ENCODE data around the gene B4GAT1. TPM values are rescaled to one million over a fixed set of nuclear protein-coding genes. Genes with fewer than 3 reads are reported as not detected.
A peak's percentile ranks its signal among the peaks of the same experiment; 100 is the strongest.

The B4GAT1 gene
- total and polyA plus RNA-seq, 2 of the 13 experiments (the other 11 are each of a cell fraction or from before 2014, with no cell fraction given): 40.4 to 109 TPM

DNA sequence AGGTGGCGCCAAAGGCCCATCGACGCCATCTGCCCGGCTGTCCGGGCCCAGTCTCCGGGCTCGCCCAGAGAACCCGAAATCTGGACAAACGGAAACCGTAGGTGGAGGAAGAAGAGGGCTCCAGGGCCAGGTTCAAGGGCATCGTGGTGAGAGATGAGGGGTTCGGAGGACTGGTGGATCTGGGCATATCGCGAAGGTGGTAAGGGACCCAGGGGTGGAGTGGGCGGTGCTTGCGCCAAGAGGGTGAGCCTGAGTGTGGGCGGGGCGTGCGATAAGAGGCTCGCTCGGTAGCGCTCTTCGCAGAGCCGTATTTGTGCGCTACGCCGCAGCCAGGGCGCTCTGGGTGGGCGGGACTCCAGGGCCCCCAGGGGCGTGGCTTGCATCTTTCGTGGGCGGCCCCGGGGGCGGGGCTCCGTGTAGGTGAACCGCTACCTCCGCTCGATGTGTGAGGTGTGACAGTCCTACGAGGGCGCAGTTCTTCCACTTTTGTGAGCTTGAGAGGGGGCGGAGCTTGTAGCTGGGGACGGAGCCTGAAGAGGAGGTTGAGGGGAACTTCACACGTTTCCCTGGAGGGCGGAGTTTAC, 35.4 kb downstream of the B4GAT1 start (continued):
- 0 out of 2 replicates have a peak, but pooled peaks have one; percentile 68 for TF ChIP-seq HNRNPL (IDR thresholded peaks at IDR 0.05; ENCODE audit: low read depth, low read length)
- TF ChIP-seq PAF1 (CRISPR knock-in tag; IDR thresholded peaks at IDR 0.05): no peak
- no peak for TF ChIP-seq CBX1 (IDR thresholded peaks at IDR 0.05; ENCODE audit: low read depth)
- TF ChIP-seq RELA (CRISPR knock-in tag; IDR thresholded peaks at IDR 0.05): no peak
- peak; percentile 42; the same call in 1 of the 2 replicates for TF ChIP-seq ZSCAN21 (CRISPR knock-in tag; IDR thresholded peaks at IDR 0.05; ENCODE audit: borderline replicate concordance)
- TF ChIP-seq BRD4 (CRISPR knock-in tag; IDR thresholded peaks at IDR 0.05): 0 out of 2 replicates have a peak, but pooled peaks have one; percentile 29
- no peak for TF ChIP-seq FOXJ3 (CRISPR knock-in tag; IDR thresholded peaks at IDR 0.05; ENCODE audit: borderline replicate concordance)
- TF ChIP-seq ZNF331 (CRISPR knock-in tag; IDR thresholded peaks at IDR 0.05): 0 out of 2 replicates have a peak, but pooled peaks have one; percentile 16
- peak; percentile 89; the same call in 1 of the 2 replicates for TF ChIP-seq ZNF83 (CRISPR knock-in tag; IDR thresholded peaks at IDR 0.05; ENCODE audit: borderline replicate concordance)
- TF ChIP-seq ZNF761 (CRISPR knock-in tag; conservative IDR thresholded peaks at IDR 0.05): peak; percentile 65; the same call in 1 of the 2 replicates
- TF ChIP-seq, protein P1, sequence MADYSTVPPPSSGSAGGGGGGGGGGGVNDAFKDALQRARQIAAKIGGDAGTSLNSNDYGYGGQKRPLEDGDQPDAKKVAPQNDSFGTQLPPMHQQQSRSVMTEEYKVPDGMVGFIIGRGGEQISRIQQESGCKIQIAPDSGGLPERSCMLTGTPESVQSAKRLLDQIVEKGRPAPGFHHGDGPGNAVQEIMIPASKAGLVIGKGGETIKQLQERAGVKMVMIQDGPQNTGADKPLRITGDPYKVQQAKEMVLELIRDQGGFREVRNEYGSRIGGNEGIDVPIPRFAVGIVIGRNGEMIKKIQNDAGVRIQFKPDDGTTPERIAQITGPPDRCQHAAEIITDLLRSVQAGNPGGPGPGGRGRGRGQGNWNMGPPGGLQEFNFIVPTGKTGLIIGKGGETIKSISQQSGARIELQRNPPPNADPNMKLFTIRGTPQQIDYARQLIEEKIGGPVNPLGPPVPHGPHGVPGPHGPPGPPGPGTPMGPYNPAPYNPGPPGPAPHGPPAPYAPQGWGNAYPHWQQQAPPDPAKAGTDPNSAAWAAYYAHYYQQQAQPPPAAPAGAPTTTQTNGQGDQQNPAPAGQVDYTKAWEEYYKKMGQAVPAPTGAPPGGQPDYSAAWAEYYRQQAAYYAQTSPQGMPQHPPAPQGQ (CRISPR knock-in tag; IDR thresholded peaks at IDR 0.05; ENCODE audit: borderline replicate concordance): no peak
- no peak for TF ChIP-seq MZF1 (CRISPR knock-in tag; IDR thresholded peaks at IDR 0.05; ENCODE audit: borderline replicate concordance)
- no peak for TF ChIP-seq ZFP62 (CRISPR knock-in tag; IDR thresholded peaks at IDR 0.05)
- TF ChIP-seq PHF8 (CRISPR knock-in tag; IDR thresholded peaks at IDR 0.05): peak; percentile 57; the same call in 1 of the 2 replicates
- TF ChIP-seq KLF6 (CRISPR knock-in tag; IDR thresholded peaks at IDR 0.05): no peak
- 0 out of 2 replicates have a peak, but pooled peaks have one; percentile 12 for TF ChIP-seq ATF7-NPFF (CRISPR knock-in tag; IDR thresholded peaks at IDR 0.05; ENCODE audit: low read depth)
- no peak for TF ChIP-seq ZNF546 (CRISPR knock-in tag; conservative IDR thresholded peaks at IDR 0.05)
- no peak for TF ChIP-seq HDAC6 (IDR thresholded peaks at IDR 0.05; ENCODE audit: low read depth, low read length)
- TF ChIP-seq, protein P2, sequence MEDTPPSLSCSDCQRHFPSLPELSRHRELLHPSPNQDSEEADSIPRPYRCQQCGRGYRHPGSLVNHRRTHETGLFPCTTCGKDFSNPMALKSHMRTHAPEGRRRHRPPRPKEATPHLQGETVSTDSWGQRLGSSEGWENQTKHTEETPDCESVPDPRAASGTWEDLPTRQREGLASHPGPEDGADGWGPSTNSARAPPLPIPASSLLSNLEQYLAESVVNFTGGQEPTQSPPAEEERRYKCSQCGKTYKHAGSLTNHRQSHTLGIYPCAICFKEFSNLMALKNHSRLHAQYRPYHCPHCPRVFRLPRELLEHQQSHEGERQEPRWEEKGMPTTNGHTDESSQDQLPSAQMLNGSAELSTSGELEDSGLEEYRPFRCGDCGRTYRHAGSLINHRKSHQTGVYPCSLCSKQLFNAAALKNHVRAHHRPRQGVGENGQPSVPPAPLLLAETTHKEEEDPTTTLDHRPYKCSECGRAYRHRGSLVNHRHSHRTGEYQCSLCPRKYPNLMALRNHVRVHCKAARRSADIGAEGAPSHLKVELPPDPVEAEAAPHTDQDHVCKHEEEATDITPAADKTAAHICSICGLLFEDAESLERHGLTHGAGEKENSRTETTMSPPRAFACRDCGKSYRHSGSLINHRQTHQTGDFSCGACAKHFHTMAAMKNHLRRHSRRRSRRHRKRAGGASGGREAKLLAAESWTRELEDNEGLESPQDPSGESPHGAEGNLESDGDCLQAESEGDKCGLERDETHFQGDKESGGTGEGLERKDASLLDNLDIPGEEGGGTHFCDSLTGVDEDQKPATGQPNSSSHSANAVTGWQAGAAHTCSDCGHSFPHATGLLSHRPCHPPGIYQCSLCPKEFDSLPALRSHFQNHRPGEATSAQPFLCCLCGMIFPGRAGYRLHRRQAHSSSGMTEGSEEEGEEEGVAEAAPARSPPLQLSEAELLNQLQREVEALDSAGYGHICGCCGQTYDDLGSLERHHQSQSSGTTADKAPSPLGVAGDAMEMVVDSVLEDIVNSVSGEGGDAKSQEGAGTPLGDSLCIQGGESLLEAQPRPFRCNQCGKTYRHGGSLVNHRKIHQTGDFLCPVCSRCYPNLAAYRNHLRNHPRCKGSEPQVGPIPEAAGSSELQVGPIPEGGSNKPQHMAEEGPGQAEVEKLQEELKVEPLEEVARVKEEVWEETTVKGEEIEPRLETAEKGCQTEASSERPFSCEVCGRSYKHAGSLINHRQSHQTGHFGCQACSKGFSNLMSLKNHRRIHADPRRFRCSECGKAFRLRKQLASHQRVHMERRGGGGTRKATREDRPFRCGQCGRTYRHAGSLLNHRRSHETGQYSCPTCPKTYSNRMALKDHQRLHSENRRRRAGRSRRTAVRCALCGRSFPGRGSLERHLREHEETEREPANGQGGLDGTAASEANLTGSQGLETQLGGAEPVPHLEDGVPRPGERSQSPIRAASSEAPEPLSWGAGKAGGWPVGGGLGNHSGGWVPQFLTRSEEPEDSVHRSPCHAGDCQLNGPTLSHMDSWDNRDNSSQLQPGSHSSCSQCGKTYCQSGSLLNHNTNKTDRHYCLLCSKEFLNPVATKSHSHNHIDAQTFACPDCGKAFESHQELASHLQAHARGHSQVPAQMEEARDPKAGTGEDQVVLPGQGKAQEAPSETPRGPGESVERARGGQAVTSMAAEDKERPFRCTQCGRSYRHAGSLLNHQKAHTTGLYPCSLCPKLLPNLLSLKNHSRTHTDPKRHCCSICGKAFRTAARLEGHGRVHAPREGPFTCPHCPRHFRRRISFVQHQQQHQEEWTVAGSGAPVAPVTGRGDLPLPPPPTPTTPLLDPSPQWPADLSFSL (CRISPR knock-in tag; IDR thresholded peaks at IDR 0.05): no peak
